Ovary (tissue), 3 donors: Measurements from ENCODE around the gene SPACA4.

Source experiments
- CTCF ChIP-seq, 3 donors: fragments of 450-650 bp in 2 of 3; fragments of 200-600 bp in 1 of 3; IDR thresholded peaks; one replicate each; pipeline versions ENCODE4 v1.5.1 to v1.8.0; 2016 to 2022; ENCODE audit warnings: antibody characterized with exemption in 3 of 3, mild to moderate bottlenecking in 1 of 3
- POLR2A ChIP-seq: fragments of 450-650 bp; IDR thresholded peaks from one replicate; pipeline ENCODE4 v1.6.1; 2017; ENCODE audit warnings: antibody characterized with exemption, mild to moderate bottlenecking, moderate library complexity
- donor health status: DM: no; HTN: no; CAD: no.

DNA sequence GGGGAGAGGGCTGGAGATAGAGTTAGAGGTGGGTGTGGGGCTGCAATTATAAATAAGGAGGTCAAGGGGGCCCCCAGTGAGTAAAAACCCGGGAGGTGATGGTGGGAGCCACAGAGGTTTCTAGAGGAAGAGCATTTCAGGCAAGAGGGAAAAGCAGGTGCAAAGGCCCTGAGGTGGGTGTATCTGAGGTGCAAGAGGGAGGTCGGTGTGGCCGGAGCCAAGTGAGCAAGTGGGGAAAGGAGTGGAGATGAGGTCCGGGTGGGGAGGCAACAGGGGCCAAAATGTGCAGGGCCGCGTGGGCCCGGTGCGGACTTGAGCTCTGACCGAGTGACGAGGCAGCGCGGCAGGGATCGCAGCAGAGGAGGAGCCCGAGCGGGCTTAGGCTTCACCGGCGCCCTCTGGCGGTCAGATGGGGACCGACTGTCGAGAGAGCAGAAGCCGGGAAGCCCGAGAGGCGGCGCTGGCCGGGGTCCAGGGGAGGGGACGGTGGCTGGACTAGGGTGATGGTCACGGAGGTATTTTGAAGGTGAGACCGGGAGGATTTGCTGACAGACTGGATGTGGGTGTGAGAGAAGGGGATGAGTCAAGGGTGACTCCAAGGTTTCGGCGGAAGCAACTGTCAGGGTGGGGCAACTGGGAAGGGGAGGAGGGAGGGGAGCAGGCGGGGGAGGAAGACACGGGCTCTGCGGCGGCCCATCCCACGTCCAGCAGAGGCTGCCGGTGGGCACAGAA is 17.7 kb upstream of the SPACA4 start:
- peak; percentile 45 to 84 (median 78) for TF ChIP-seq CTCF (IDR thresholded peaks at IDR 0.05)
- no peak for TF ChIP-seq POLR2A
